Right ventricle myocardium inferior (tissue), 1 donor: ENCODE measurements around the gene ERMP1. TPM values are rescaled to one million over a fixed set of nuclear protein-coding genes. Genes with fewer than 3 reads are reported as not detected.
A peak's percentile ranks its signal among the peaks of the same experiment; 100 is the strongest.
"Not testable (repeated sequence)": the region's sequence is repeated elsewhere in the genome, so short reads cannot be mapped to it uniquely, and the experiment has no call there.

ENCODE experiments used
- ATAC-seq: fragments of 200-7000 bp; cut with Tn5 transposase; one replicate; pipeline ENCODE4 v1.9.1; 2020; ENCODE audit warnings: mild to moderate bottlenecking, moderate library complexity
- DNase-seq: peaks from one replicate; pipeline ENCODE4 v3.0.0; 2021; ENCODE audit errors: missing footprints
- intact Hi-C: fragments of 100-400 bp; cut with DNase I; formaldehyde crosslinking; loops from one replicate; pipeline ENCODE4 v1.11.0; 2022
- total RNA-seq: library from RNA; stranded (reverse); fragmentation: NEBNext Ultra II Directional; extraction: Animal tissue kit (Norgen Biotek cat#: 25700); gene quantifications from one replicate; pipeline ENCODE4 v1.2.1, GENCODE V29; 2021
- donor health status: DM: no; HTN: yes; CAD: no; lungs with severe emphysema.

The ERMP1 gene
- total RNA-seq, 1 donor from 2014 or later = 19.9 TPM

DNA sequence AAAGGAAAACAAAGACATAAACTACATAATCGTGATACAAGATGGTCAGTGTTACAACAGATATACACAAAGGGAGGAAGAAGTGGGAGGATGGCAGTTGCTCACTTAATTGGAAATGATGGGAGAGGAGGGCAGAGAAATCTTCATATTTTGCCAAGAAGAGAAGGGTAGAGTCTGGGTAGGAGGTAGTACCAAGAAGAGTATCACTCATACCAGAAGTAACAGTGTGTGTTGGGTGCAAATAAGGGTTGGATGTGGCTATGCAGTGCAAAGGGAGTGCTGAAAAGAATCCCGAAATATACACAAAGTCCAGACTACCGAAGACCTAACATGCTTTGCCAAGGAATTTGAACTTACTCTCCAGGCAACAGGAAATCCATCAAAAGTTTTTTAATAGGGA is 41.0 kb downstream of the ERMP1 start:
- intact Hi-C loops = no loop called here
- DNase-seq (no peak), ATAC-seq (no peak)

DNA sequence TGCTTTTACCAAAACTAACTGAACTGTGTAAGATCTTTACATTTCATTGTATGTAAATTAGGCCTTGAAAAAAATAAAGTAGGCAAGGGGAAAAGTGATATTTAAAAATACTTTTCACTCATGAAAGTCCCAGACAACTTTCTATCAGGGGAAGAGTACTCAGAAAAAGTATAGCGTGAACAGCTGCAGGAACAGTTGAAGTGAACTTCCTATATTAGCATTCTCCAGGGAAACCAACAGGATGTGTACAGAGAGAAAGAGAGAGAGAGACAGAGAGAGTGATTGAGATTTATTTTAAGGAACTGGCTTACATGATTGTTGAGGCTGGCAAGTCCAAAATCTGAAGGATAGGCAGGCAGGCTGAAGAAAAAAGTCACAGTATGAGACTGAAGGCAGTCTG is 42.0 kb downstream of the ERMP1 start:
- DNase-seq = no peak
- intact Hi-C loops = no loop called here
- no peak for ATAC-seq

DNA sequence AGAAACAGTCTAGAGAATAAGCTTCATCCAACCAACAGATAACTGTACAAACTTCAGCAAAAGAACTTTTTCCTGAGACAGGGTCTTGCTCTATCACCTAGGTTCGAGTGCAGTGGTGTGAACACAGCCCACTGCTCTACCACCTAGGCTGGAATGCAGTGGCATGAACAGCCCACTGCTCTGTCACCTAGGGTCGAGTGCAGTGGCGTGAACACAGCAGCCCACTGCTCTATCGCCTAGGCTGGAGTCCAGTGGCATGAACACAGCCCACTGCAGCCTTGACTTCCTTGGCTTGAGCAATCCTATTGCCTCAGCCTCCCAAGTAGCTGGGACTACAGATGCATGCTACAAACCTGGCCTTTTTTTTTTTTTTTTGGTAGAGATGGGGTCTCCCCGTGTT is 43.4 kb downstream of the ERMP1 start:
- intact Hi-C loops = no loop called here
- ATAC-seq (peak; percentile 14), DNase-seq (no peak)

DNA sequence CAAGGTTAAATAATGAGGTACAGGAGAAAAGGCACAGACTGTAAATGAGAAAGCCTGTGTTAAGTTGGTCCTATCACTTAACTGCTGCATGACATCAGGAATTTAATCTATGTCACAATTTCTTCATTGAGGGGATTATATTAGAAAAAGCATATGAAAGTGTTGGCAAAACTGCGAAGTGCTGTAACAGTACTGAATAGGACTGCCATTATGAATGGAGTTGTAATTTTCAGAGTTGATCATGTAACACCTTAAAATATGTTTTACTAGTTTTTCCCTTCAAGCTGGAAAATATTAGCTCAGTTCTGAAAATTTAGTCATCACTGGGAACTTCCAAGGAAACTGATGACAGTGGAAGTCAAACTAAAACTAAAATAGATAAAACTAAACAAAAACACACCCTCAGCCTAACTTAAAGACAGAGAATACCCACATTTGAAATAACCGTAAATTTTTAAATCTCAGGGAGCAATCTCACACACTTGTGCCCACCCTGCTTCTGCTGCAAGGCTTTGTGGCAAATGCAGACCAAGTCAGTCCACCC is 45.1 kb downstream of the ERMP1 start:
- ATAC-seq (no peak), DNase-seq (no peak)
- intact Hi-C loops = no loop called here

DNA sequence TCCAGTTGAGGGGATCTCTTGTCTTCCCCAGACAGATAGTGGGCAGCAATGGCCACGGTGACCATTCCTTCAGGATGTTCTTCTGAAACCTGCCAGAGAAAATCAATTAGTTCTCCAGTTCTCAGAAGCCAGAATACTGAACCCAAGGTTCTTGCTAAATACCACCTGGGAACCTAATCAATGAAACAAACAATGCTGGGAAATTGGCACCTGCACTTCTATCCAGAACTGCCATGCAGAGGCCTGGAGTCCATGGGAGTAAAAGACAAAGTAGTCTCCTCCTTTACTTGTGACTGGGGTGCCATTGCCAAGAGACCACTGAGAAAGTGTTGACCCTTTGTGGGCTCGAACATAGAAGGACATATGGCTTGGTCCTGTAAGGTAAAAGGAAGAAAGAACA is 45.7 kb downstream of the ERMP1 start:
- intact Hi-C loops = no loop called here
- DNase-seq (no peak), ATAC-seq (no peak)

DNA sequence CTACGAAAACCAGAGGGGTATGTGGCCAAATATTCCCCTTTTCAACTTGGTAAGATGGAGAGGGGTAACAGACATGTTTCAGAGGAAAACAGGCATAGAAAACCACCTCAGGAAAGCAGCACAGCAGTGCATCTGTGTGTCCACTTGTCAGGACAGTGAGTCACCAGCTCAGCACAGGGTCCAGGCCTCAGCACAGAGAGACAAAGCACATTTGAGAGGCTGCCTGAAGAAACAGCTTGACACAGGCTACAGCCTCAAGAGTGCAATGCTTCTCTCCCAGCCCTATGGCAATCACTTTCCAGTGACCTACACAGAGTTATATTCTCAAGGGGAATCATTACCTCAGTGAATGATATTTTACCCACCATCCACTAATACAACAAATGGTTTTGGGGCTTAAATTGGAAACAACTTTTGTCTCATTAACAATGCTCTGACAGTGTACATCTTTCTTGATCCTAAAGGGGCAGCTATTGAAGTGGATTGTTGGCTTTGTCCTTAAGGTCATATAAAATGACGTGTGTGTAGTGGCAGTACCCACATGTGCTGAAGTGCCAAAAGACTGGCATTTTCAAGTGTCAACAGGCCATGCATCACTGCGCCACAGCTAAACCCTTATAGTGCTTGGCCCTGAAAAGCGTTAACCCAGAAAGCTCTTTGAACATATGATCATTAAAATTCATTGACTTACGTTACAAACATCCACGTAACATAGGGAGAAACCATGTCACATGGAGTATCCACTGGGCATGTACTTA is 46.4 kb downstream of the ERMP1 start:
- no peak for DNase-seq
- intact Hi-C loops = no loop called here
- peak; percentile 50 for ATAC-seq

DNA sequence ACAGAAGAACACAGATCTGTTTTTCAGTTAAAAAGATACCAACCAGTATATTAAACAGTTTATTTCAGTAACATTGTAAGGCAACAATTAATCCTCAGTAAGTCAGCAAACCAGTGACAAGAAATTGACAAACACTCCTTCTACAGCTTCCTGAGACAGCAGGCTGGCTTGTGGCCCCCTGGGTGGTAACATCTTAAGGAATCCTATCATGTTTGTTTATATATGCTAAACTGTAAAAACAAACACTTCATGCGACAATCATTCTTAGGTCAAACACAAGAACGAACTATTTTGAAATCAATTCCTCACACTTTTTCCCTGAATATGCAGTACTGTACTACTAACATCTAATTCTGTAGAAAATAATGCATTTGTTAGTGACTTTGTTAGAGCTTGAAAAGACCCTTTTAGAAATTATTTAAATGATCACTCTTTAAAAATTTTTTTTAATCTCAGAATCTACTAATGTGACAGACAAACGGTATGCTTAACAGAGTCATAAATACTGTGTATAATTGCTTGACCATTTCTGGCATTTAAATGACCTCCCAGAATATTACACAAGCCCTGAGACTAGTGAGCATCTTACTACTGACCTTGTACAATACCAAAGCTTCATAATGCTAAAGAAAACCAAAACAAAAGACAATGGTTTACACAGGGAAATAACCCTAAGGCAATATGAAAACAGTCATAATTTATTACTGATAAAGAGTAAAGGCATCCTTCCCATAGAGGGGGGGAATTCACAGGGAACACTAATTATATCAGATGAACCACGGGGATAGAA is 48.2 kb downstream of the ERMP1 start:
- intact Hi-C loops = no loop called here
- ATAC-seq = no peak
- DNase-seq = no peak

DNA sequence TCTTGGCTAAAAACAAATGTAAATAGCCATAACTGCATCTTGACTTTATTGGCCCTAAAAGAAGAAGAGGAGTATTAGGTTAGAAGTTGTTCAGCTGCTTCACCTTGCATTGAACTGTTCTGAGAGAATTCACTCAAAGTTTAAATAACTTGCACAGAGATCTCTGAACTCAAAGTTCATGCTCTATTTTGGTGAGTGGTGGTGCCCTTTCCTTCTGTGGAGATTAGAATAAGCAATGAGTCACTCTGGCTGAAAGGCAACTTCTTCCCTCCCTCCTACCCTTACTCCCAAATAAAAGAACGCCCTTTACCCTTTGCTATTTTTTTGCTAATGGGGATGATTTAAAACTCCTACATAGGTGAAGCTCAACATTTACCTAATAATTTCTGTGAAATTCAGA is 48.9 kb downstream of the ERMP1 start:
- ATAC-seq (no peak), DNase-seq (no peak)
- intact Hi-C loops = no loop called here

DNA sequence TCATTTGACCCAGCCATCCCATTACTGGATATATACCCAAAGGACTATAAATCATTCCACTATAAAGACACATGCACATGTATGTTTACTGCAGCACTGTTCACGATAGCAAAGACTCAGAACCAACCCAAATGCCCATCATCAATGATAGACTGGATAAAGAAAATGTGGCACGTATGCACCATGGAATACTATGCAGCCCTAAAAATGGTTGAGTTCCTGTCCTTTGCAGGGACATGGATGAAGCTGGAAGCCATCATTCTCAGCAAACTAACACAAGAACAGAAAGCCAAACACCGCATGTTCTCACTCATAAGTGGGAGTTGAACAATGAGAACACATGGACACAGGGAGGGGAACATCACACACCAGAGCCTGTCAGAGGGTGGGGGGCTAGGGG is 49.5 kb downstream of the ERMP1 start:
- ATAC-seq, DNase-seq, intact Hi-C loops: not testable (repeated sequence)

DNA sequence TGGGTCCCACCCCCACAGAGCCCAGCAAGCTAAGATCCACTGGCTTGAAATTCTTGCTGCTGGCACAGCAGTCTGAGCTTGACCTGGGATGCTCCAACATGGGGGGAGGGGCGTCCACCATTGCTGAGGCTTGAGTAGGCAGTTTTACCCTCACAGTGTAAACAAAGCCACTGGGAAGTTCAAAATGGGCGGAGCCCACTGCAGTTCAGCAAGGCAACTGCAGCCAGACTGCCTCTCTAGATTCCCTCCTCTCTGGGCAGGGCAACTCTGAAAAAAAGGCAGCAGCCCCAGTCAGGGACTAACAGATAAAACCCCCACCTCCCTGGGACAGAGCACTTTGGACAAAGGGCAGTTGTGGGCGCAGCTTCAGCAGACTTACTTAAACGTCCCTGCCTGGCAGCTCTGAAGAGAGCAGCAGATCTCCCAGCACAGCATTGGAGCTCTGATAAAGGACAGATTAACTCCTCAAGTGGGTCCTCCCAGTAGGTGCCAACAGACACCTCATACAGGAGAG is 53.2 kb downstream of the ERMP1 start:
- DNase-seq, intact Hi-C loops, ATAC-seq: not testable (repeated sequence)

DNA sequence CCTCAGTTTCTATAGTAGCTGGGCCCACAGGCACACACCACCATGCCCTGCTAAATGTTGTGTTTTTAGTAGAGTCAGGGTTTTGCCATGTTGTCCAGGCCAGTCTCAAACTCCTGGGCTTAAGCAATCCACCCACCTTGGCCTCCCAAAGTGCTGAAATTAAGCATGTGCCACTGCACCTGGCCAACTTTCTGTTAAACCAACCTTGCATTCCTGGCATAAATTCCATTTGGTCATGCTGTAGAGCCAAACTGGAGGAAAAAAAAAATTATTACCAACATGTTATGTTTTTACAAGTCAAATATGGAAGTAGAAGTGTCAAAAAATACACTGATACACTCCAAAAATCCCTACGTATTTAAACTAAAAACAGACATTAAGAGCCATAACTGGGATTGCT is 54.1 kb downstream of the ERMP1 start:
- no peak for DNase-seq
- intact Hi-C loops = no loop called here
- ATAC-seq = no peak

DNA sequence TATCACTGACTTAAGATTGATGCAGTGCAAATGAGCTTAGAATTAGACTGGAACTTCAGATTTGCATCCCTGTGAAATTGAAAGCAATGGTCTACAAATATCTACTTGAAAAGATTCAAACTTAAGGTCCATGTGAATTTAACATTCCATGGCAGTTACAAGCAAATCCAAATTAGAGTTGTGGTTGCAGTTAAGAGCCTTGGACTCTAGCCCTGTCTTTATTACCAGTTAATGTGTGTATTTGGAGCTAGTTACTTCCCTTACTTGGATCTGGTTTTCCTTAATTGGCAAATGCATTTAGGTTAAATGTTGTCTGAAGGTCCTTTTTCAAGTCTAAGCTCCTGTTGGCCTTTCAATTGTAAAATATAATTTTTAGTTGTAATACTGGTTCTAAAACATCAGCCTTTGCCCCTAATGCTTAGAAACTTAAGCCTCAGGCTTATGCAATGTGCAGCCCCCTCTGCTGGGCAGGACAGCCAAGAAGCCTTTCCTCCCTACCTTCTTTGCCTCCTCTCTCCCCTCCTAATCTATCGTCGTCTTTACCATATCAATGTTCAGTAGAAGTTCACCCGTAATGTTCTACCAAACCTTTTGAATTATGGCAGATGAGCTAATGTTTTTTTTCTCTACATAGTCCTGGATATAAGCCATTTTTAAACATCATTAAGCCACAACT is 59.5 kb downstream of the ERMP1 start:
- DNase-seq = no peak
- intact Hi-C loops = no loop called here
- ATAC-seq = no peak

DNA sequence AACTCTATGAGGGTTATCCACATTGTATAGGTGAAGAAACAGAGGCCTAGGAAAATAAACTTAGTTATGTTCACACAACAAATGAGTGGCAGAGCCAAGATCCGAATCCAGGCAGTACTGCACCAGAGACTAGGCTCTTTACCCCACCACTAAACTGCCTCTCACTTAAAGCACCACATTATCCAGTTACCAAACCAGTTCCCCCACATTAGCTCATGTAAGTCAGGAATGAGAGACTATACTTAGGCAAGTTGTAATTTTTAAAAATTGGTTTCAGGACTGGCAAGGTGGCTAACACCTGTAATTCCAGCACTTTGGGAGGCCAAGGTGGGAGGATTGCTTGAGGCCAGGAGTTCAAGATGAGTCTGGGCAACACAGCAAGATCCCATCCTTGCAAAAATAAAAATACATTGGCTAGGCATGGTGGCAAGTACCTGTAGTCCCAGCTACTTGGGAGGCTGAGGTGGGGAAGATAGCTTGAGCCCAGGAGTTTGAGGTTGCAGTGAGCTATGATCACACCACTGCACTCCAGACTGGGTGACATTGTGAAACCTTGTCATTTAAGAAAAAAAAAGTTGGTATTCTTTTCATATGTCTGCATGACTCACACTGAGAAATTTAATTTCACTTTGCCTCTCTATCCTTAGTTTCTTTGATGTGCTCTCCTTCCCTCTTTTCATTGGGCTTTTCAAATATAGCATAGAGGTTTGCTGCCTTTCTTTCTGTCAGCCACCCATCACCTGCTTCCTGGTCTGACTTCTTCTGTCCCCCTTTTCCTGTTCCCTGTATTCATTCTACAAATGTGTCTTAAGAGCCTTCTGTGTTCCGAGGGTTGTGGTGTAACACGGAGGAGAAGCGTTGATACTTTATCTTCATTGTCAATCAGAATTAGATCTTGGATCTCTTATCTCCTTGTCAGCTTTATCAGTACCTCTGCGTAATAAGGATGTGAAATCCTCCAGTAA is 64.7 kb downstream of the ERMP1 start:
- intact Hi-C loops = no loop called here
- ATAC-seq (no peak), DNase-seq (no peak)

DNA sequence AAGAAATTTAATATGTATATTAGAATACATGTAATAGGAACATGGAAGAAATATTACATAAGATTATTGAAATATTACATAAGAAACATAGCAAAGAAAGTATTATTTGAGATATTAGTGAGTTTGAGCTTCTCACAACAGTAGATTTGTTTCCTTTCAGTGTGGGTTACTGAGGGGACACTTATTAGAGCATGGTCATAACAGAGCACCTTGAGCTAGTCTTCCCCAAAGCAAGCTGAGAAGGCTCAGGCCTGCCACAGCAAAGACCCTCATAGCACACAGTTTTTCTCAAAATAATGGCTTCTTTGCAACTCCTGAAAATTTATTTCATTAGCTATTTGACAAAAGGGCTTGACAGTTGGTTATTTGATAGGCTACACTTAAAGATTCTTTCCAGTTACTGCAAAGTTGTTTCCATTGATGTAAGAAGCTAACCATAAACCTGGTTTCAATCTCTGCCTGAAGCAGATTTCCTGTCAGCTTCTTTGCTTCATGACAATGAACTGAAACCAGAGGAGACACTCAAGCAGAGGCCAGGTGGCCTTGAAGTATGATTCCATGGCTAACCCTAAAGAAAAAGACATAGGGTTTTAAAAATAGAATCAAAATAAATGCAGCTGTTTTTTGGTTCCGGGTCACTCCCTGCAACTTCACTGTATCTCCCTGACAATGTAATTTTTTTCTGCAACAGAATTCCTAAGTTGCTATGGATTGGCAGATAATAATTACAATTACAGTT is 68.6 kb downstream of the ERMP1 start:
- DNase-seq (no peak), ATAC-seq (no peak)
- intact Hi-C loops = no loop called here

DNA sequence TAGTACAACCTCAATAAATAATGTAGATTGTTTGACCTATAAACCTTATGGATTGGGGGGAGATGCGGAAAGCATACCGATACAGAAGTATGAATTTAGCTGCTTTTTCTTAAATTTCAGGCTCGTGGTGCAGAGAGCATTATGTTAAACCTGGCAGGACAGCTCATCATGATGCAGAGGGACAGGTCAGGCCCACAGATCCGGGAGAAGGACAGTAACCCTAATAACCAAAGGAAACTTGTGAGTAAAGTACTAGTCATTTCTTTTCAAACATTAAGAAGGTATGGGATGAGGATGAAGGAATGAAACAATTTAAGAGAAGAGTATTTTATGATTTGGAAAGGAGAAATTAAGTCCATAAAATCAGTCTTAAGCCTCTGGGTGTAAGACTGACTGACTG is 70.5 kb downstream of the ERMP1 start:
- DNase-seq (no peak), ATAC-seq (no peak)
- intact Hi-C loops = no loop called here

DNA sequence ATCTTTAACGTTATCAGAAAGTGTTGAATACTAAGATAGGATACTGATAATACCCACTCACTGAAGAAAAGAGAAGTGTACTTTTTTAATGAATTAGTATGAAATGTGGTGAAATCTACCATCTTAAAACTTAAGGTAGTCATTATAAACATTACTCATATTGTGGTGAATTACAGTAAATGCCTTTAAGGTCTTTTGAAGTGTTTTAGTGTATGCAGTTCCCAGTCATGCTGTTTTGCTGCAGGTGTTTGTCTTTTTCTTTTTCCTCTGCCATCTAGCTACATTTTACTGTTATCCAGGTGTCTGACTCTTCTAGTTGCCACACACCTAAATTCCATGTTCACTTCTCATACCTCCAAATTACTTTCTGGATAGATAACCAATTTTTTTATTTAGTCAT is 72.6 kb downstream of the ERMP1 start:
- no peak for DNase-seq
- intact Hi-C loops = no loop called here
- no peak for ATAC-seq

DNA sequence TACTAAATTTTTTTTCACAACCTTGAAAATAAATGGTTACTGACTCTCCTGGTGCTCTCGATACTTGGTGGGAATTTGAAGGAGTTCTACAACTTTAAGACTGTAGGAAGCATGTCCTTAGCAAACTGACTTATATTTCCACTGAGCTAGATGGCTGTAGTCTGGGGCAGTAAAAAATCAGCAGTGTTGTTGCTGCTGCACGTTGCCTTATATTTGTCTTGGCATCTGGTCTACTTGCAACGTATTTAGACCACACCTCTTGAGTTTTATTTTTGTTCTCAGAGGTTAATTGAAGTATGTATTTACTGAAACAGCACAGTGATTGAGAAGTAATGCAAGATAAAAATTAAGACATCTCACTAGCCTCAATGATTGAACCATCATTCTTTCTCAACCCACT is 76.3 kb downstream of the ERMP1 start:
- DNase-seq (no peak), ATAC-seq (no peak)
- intact Hi-C loops = no loop called here

DNA sequence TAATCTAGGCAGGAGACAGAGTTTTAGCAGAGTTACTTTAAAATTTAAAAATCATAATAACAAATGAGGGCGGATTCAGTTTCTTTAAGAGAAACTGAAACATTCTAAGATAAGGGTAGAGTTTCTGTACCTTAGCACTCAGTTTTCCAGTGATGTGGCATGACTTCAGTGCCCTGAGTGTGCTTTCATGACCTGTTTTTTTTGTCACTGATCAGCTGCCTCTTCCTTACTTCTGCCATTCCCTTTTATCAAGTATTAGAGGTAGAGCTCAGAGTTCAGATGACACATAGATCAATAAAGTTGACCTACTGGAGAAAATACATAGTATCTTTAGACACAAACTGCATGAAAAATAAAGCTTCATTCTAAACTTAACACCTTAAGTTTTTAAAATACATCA is 82.3 kb downstream of the ERMP1 start:
- no peak for ATAC-seq
- DNase-seq = no peak
- intact Hi-C loops = no loop called here
